ENCODE data around the gene INPP5K.

INPP5K gene

GRCh38 chr17:1505586-1505985 is 10.8 kb downstream of the INPP5K start:
- DNase-seq (ENCODE audit: low read depth in 3 of 3), result no peak

DNA sequence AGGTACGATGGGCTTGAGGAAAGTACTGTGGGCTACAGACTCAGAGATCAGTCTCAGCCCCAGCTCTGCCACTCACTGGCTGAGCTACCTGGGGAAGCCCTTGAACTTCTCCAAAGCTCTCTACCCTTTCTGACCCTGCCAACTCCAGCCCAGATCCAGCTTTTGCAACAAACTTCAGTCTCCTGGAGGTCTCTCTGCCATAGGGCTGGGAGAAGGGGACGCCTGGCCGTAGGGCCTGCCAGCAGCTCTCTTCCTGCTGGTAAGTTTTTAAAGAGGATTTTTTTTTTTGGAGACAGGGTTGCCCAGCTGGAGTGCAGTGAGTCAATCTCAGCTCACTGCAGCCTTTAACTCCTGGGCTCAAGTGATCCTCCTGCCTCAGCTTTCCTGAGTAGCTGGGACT is 11.5 kb downstream of the INPP5K start:
- DNase-seq (ENCODE audit: low read depth in 3 of 3), result no peak

- DNase-seq (ENCODE audit: low read depth in 3 of 3), result no peak
Observed at GRCh38 chr17:1503699-1504098, 12.7 kb downstream of the INPP5K start.

- no peak for DNase-seq (ENCODE audit: low read depth in 3 of 3)
Observed at GRCh38 chr17:1498869-1499268, 17.5 kb downstream of the INPP5K start.

DNA sequence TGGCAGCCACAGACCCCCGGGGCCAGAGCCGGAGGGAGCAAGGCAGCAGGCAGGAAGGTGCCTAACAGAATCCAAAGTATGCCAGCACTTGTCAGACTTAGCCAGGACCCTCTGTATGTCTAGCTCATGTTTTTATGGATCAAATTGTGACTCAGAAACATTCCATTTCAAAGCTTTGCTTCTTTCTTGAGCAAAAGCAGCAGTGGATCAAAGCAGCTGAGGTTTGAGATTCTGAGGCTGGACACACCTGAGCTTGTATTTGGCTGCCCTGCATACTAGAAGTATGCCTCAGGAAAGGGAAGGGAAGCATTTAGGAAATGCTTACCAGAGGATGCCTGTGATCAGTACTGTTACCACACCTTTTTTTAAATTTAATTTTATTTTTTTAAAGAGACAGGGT is 18.2 kb downstream of the INPP5K start:
- no peak for DNase-seq (ENCODE audit: low read depth in 3 of 3)

DNA sequence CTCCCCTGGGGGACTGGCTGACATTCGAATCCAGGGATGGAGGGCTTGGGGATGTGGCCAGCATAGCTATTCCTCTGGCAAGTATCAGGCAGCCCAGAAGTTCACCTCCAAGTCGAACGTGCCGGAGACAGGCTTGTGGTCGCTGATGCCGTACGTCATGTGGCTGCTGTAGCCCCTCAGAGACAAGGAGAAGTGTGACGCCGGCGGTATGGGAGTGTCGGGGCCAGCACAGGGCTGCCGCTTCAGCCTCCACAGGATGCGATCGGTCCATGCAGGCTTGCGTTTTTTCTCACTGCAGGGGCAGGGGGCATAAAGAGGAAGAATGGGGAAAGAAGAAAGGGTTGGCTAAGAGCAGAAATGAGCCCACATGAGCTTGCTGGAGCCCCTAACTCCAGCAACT is 18.6 kb downstream of the INPP5K start:
- no peak for DNase-seq (ENCODE audit: low read depth in 3 of 3)

- no peak for DNase-seq (ENCODE audit: low read depth in 3 of 3)
Observed at GRCh38 chr17:1496869-1497268, 19.5 kb downstream of the INPP5K start.

DNA sequence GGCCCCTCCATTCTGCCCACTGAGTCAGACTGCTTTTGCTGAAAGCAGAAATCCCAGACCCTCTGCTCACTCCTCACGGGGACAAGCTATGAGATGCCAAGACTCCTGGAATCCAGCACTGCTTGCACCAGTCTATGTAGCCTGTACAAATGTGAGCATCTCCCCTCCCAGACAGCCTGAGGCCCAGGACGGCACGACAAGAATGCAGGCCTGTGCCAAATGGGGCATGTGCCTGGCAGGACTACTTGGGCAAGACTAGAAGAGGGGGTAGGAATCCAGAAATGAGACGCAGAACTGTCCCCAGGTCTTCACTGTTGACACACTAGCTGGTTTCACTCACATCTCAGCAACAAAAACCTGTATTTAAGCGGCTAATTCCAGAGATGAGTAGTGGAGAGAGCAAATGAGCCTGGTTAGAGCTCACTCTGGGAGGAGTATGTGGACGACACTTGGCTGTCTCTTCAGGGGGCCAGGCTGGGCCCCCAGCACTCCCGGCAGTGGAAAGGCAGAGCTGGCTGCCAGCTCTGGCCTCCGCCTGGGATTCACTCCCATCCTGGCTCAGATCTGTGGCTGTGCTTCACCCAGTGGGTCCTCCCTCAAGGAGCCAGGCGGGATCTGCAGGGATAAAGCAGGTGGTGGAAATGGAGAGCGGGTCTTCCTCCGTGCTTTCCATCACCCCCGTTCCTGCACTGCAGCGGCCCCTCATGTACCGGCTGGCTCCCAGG is 21.0 kb downstream of the INPP5K start:
- DNase-seq (ENCODE audit: low read depth in 3 of 3), result no peak

DNA sequence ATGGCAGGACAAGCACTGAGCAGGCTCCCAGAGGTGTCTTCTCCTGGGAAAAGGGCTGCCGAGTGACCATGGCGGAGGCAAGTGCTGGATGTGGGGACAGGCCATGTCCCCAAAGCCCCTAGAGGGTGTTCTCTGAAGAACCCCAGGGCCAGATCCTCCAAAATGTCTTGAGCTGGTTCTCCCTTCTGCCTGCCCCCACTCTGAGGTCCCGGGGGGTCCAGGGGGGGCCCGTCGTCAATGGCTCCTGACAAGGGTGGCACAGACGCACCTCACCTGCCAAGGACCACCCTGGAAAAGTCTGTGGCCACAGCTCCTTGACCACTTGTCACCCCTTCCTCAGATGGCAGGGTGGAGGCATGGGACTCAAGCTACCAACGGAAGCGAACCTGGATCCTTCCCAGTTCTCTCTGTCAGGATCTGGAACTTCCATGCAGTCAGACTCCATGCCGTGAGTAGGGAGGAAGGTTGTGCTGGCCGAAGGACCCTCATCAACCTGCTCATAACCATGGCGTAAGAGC is 21.6 kb downstream of the INPP5K start:
- no peak for DNase-seq (ENCODE audit: low read depth in 3 of 3)

- DNase-seq (ENCODE audit: low read depth in 3 of 3), result no peak
Observed at GRCh38 chr17:1494203-1494602, 22.2 kb downstream of the INPP5K start.

- no peak for DNase-seq (ENCODE audit: low read depth in 3 of 3)
Observed at GRCh38 chr17:1493291-1493980, 23.0 kb downstream of the INPP5K start.

DNA sequence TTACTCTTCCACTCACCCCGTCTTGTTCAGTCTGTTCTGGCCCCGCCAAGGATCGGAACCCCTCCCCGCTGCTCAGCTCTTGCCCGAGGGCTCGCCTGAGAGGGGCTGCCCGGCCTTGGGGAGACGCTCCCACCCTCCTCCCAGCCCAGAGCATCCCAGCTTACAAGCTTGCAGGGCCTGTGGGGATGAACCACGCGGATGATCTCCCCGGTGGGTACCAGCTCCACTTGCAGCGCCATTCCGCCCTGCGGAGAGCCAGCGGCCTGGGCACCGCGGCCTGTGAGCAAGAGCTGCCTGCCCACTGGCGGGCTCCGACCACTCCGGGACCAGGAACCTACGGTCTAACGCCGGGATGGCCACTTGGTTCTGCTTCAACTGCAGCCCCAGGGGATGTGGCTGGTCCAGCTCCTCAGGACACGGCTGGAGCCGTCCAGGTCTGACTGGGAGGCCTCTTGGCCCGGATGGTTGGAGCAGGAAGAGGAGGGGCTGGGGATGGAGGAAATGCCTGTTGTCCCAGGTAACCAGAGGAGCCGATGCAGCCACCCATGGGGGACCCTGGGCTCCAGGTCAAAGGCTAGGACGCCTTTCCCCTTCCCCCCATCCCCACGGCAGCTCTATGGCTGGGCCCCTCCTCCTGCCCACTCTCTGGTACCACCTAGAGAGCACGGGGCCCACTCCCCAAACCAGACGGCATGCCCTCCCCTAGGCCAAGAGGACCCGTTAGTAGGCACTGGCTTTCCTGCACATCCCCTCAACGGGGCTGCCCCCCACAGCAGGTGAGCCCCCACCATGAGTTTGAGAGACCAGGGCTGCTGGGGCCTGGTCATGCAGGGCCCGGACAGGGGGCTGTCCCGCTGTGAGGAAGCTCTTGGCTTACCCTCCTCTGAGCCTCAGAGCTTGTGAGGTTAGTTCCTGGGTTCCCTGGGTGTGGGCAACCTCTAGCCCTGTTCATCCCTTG is 23.9 kb downstream of the INPP5K start, which contains the start of gene MYO1C:
Gene MYO1C (minus strand): TSS at position 438 of the 958 bp plus-strand sequence. CDS start 199 bp downstream, at position 239.
- DNase-seq (ENCODE audit: low read depth in 3 of 3), result no peak

DNA sequence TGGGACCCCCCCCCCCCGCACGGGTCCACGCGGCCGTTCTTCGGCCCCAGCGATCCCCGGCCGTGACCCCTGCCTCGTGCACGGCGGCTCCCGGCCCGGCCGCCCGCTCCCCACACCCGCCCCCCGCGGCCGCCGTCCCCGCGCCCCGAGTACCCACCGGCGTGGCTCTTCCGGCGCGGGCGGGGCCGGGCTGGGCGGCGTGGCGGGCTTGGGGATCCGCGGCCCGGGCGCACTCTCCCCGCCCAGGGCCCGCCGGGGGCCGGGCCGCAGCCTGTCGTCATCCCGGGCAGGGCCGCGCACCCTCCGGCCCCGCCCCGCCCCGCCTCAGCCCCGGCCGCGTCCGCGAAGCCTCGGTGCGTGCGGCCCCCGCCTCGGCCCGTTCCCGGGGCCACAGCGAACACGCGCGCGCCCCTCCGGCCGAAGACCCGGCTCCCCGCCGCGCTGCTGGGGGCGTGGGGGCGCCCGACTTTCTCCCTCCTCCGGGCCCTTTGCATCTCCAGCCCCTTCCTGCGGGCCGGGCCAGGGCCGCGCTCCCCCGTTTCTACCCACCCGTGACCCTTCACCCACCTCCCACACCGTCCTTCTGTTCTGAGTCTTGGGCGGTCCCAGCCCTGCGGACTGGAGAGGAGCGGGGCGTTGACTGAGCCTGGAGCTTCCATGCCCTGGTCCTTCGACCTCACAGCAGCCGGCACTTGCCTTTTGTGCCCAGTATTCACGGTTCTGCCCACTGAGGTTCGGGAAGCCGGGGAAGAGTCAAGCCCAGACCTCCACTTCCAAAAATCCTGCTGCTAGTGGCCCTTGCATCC is 24.8 kb downstream of the INPP5K start:
- no peak for DNase-seq (ENCODE audit: low read depth in 3 of 3)

DNA sequence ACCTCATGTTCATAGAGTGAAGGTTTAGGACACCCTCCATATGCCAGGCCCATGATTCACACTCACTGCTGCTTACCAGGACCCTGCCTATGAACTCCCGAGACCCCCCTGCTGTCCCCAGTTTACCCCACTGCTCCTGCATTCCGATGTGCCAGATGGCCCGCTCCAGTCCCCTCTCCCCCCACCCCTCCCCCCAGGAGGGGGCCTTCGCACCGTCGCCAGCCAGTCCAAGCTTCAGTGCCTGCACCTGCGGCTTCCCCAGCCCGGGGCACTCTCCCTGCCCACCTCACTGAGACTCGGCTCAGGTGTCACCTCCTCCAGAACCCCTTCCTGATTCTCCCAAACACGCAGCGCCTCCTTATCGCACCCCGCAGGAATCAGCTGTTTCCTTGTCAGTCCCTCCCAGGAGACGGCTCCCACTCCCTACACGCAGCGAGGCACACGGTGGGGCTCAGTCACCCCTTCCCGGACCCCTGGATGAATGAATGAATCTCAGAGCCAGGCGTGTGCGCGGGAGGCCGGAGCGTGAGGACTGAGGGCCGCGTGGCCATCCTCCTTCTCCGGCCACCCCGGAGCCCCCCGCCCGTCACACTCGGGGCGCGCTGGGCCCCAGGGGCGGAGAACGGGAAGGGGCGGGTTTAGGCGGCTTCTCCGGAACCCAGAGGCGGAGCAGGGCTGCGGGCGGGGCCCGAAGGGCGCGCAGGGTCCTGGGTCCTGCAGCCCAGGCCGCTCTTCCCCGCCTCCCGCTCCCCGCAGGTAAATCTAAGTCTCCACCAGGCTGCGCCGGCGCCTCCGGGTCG is 25.6 kb downstream of the INPP5K start:
- DNase-seq (ENCODE audit: low read depth in 3 of 3), result peak in 2 of 3 donors; percentile 46 to 78

DNA sequence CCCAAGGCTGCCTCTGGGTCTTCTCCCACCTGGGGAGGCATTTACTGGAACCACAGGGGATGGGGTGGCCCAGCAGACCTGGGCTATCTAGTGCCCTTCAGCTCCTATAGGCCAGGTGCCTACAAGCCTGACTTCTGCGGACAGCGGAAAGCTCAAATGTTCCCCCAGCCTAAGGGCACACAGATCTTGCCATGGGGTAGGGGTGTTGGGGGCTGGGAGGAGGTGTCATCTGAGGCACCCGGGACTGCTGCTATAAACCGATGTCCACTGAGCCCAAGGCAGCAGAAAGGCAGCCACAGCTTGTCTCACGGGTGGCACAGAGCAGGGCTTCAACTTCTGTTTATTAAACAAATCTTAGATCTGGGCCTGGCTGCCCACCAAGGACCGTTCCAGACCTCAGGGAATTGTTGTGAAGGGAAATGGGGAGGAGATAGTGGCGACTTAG is 27.6 kb downstream of the INPP5K start:
- no peak for DNase-seq (ENCODE audit: low read depth in 3 of 3)

DNA sequence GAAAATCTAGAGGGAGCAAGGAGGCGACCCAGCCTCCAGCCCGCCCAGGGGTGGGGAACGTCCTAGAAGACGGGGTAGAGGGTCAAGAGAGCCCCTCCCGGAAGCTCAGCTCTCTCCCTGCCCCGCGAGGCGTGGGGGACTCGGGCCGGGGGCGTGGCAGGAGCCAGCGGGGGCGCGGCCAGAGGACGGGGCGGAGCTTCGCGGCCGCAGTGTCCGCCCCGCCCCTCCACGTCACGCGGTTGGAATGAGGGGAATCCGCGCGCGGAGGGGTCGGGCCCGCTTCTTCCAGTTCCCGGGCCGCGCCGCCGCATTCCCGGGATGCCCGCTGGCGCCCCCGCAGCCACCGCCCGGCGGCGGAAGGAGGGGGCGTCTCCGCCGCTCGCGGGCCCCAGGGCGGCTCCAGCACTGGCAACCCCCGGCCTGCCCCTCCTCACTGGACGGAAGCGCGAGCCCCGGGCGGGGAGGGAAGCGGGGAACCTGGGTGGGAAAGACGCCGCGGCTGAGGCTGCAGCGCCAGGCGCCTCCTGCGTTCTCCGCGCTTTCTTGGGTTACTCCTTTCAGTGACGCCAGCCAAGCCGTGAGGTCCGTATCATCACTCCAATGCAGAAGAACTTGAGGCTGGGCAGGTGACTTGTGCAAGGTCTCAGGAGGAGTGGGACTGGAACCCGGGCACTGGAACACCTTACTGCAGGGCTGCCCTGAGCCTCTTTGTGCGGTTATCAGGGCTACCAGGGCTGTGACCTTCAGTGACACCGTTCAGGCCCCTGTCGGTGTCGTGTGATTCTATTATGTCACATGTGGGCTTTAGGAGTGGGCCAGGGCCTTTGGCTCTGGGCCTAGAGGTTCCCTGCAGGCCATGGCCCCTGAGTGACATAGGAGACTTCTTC is 28.2 kb downstream of the INPP5K start:
- peak in 2 of 3 donors; percentile 50 to 61 for DNase-seq (ENCODE audit: low read depth in 3 of 3)

GRCh38 chr17:1486802-1487695 is 29.4 kb downstream of the INPP5K start:
- peak; percentile 44 to 66 (median 61) for DNase-seq (ENCODE audit: low read depth in 3 of 3)
